Measurements from ENCODE around the gene SUSD3. TPM values are rescaled to one million over a fixed set of nuclear protein-coding genes. Genes with fewer than 3 reads are reported as not detected.

Gene SUSD3
- total RNA-seq, 1 donor from 2014 or later = 2.0 TPM

DNA sequence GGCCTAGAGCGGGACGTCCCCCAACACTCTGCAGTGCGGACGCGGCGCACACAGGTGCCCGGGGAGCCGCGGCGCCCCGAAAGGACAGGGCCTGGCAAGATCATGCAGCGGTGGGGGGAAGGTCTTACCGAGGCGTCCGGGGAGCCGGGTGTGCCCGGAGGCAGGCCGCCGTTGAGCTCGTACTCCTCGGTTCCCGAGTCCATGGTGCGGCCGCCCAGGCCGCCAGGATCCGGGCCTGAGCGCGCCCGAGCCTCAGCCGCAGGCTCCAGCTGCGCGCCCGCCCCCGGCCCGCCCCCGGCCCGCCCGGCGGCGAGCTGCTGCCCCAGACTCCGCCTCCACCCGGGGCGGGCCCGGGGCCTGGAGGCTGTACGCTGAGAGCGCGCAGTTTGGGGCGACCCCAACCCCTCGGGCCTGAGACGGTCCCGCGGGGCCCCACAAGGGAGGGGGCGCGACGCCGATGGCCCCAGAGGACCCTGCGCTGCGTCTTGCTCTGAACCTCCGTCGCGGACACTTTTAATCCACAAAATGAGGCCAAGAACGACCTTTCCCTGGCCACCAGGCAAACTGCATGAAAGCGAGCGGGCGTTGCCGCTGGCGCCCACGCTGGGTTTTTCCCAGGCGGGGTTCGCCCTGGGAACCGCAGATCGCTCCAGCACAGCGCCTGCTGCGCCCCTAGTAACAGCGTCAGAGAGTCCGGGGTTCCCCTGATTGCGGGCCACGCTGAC is 75.7 kb downstream of the SUSD3 start, which contains the start of gene NINJ1:
NINJ1 (minus strand) TSS at position 237 of the 725 bp plus-strand sequence; CDS start at position 203, 34 bp downstream.
- no peak for DNase-seq (ENCODE audit: low spot score)

Other genes starting within 250 kb of the SUSD3 start
- gene ZNF484, start 180.7 kb upstream of the SUSD3 start, total RNA-seq = 6.9 TPM
- gene FGD3, start 111.2 kb upstream of the SUSD3 start, total RNA-seq = 9.8 TPM
- gene CARD19, start 37.5 kb downstream of the SUSD3 start, total RNA-seq = 38.9 TPM
- 58.8 TPM for gene NINJ1, start 75.5 kb downstream of the SUSD3 start, total RNA-seq
- gene WNK2, start 125.4 kb downstream of the SUSD3 start, total RNA-seq = 1.1 TPM